Nephron progenitor cell (in vitro differentiated cells): ENCODE data around the gene QSOX2.

ENCODE experiments used
- DNase-seq: peaks from one replicate; pipeline ENCODE4 v3.0.0; 2021
- H3K27ac Mint-ChIP-seq: 2 replicates; pipeline ENCODE4 v1.8.0; 2021; ENCODE audit warnings: mild to moderate bottlenecking, moderate library complexity, mixed read lengths
- H3K27me3 Mint-ChIP-seq: 2 replicates; pipeline ENCODE4 v1.8.0; 2021; ENCODE audit warnings: mild to moderate bottlenecking, low read depth, mixed read lengths; ENCODE audit not compliant: poor library complexity
- H3K36me3 Mint-ChIP-seq: 2 replicates; pipeline ENCODE4 v1.8.0; 2021; ENCODE audit warnings: low read depth, mixed read lengths
- H3K4me1 Mint-ChIP-seq: 2 replicates; pipeline ENCODE4 v1.8.0; 2021; ENCODE audit warnings: mixed read lengths
- H3K4me3 Mint-ChIP-seq: 2 replicates; pipeline ENCODE4 v1.8.0; 2021; ENCODE audit warnings: mild to moderate bottlenecking, moderate library complexity, mixed read lengths
- H3K9me3 Mint-ChIP-seq: 2 replicates; pipeline ENCODE4 v1.8.0; 2021; ENCODE audit warnings: mild to moderate bottlenecking, moderate library complexity, mixed read lengths
- TF ChIP-seq, protein P1 (sequence below): fragments of 200-600 bp; sonication (generic); IDR thresholded peaks from 2 replicates; pipeline ENCODE4 v1.5.0; 2021; ENCODE audit warnings: antibody characterized with exemption

QSOX2 gene

DNA sequence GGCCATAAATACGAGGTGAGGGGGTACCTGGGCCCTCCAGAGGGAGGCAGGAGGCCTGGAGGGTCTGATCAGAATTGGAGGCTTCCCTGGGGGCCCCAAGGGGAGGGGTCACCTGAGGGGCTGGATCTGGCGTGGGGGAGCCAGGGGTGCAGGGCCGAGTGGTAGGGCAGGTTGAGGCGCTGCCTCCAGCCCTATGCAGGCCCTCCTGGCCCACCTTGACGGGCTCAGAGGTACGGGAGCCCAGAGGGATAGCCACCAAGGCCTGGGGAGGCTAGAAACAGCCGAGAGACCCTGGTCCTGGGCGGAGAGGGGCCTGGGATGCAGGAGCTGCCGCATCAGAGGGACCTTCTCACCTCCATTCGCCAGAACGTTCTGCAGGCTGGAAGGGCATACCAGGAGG, 65.0 kb downstream of the QSOX2 start:
- Mint-ChIP-seq H3K27ac (no peak overlapping the region), H3K27me3 (peaks cover 44% of the 10 kb centered on the region), H3K36me3 (no peaks in the 10 kb centered on the region), H3K4me3 (no peak overlapping the region), H3K4me1 (peaks cover 33% of the 10 kb centered on the region), H3K9me3 (no peaks in the 10 kb centered on the region)
- DNase-seq, result no peak
- TF ChIP-seq, protein P1, sequence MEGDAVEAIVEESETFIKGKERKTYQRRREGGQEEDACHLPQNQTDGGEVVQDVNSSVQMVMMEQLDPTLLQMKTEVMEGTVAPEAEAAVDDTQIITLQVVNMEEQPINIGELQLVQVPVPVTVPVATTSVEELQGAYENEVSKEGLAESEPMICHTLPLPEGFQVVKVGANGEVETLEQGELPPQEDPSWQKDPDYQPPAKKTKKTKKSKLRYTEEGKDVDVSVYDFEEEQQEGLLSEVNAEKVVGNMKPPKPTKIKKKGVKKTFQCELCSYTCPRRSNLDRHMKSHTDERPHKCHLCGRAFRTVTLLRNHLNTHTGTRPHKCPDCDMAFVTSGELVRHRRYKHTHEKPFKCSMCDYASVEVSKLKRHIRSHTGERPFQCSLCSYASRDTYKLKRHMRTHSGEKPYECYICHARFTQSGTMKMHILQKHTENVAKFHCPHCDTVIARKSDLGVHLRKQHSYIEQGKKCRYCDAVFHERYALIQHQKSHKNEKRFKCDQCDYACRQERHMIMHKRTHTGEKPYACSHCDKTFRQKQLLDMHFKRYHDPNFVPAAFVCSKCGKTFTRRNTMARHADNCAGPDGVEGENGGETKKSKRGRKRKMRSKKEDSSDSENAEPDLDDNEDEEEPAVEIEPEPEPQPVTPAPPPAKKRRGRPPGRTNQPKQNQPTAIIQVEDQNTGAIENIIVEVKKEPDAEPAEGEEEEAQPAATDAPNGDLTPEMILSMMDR, result no peak

DNA sequence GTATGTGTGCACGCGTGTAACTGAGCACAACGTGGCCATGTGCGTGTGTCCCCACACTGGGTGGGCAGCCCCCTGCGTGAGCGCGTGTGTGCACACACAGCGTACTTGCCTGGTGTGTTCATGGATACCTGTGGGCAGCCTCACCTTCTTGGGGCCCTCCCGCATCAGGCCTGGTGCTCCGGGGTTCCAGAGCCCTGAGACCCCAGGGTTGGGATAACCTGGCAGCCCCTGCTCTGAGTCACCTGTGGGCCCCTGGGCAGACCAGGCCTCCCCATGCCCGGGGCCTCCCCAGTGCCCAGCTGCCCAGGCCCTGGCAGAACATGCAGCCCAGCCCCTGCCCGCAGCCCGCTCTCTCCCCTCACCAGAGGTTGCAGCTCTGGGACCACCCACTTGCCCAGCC, 65.9 kb downstream of the QSOX2 start:
- peaks cover 38% of the 10 kb centered on the region for H3K27me3 Mint-ChIP-seq
- TF ChIP-seq, protein P1, result no peak
- H3K4me3 Mint-ChIP-seq, result no peak overlapping the region
- no peak overlapping the region for H3K27ac Mint-ChIP-seq
- no peak for DNase-seq
- no peaks in the 10 kb centered on the region for H3K36me3 Mint-ChIP-seq
- peaks cover 36% of the 10 kb centered on the region for H3K4me1 Mint-ChIP-seq
- no peaks in the 10 kb centered on the region for H3K9me3 Mint-ChIP-seq

DNA sequence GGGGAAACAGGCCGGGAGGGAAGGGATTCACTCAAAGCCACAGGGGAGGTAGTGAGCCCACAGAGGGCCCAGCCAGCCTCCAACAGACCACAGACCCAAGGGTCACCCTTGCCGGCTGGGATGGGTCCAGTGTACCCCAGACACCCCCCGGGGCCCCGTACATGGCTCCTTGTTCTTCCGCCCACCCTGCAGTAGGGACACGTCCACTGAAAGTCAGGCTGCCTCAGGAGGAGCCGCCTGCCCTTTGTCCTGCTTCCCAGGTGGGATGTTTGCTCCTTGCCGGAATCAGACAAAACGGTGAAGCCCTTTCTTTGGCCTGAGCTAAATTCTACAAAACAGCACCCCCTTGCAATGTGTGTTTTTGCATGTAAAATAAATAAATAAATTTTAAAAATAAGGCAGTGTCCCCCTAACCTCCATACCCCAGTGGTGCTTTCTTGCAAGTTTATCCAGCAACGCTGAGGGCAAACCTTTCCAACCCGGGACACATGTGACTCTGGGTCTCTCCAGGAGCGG, 66.5 kb downstream of the QSOX2 start:
- no peaks in the 10 kb centered on the region for H3K9me3 Mint-ChIP-seq
- H3K36me3 Mint-ChIP-seq, result no peaks in the 10 kb centered on the region
- no peak overlapping the region for H3K4me3 Mint-ChIP-seq
- peaks cover 37% of the 10 kb centered on the region for H3K4me1 Mint-ChIP-seq
- H3K27ac Mint-ChIP-seq, result no peak overlapping the region
- H3K27me3 Mint-ChIP-seq, result peaks cover 35% of the 10 kb centered on the region
- TF ChIP-seq, protein P1, result no peak
- no peak for DNase-seq

DNA sequence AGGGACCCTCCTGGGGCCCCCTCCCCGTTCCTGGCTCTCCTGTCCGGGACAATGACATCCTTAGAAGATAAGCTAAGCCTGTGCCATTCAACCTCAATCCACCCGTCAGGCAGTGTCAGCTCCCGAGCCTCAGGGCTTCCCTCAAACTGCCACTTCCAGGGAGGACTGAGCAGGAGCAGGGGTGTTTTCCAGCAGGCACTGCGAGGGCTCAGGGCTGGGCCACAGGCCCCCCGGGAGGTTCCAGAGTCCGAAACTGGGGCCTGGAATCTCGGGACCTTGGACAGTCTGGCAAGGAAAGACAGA, 66.9 kb downstream of the QSOX2 start:
- Mint-ChIP-seq H3K27me3 (peaks cover 35% of the 10 kb centered on the region), H3K4me1 (peaks cover 38% of the 10 kb centered on the region), H3K9me3 (no peaks in the 10 kb centered on the region), H3K27ac (no peak overlapping the region), H3K36me3 (no peaks in the 10 kb centered on the region), H3K4me3 (no peak overlapping the region)
- DNase-seq, result no peak
- TF ChIP-seq, protein P1, result no peak

DNA sequence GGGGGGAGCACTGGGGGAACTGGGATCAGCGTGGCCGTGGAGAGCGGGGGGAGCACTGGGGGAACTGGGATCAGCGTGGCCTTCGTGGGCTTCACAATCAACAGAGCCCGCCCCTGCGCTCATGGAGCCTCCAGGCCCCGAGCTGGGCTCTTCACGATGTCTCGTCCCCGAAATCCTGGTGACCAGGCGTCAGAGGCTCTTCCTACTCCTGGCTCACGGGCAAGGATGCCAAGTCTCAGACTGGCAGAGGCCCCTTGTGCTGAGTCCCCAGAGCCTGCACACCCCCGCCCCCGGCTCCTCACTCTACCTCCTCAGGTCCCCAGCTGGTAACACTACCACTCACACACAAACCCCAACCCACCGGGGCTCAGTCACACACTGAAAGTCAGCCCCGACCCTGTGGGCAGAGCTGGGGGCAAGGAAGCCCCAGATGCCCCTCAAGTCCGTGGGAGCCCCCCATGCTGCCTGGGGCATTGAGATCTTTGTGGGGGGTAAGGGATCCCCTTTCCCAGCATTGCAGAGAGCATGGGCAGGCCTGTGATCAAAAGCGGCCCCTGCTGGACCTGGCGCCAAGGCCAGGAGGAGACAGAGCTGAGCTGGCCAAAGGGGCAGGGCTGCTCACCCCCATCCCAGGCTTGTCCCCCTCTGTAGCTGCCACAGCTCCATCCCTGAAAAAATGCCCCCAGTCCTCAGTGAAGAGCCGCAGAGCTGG, 67.4 kb downstream of the QSOX2 start:
- TF ChIP-seq, protein P1, result no peak
- peaks cover 43% of the 10 kb centered on the region for H3K4me1 Mint-ChIP-seq
- DNase-seq, result no peak
- no peaks in the 10 kb centered on the region for H3K36me3 Mint-ChIP-seq
- H3K27me3 Mint-ChIP-seq, result peaks cover 30% of the 10 kb centered on the region
- no peak overlapping the region for H3K4me3 Mint-ChIP-seq
- H3K27ac Mint-ChIP-seq, result no peak overlapping the region
- H3K9me3 Mint-ChIP-seq, result no peaks in the 10 kb centered on the region

DNA sequence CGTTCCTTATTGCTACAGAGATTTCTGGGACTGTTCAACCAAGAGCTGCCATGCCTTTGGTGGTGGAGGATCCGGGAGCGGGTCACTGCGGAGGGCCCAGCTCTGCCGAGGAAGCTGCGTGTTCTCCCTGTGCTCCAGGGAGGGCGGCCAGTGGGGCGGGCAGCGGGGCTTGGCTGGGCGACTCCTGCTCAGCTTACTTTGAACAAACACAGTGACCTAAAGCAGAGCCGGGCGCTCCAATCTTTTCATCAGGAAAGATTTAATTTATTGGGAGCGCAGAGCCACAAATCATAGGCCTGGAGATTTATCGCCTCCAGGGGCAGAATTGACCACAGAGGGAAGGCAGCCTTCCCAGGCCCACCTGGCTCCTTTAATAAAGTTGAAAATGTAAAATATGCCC, 68.4 kb downstream of the QSOX2 start:
- Mint-ChIP-seq H3K9me3 (no peaks in the 10 kb centered on the region), H3K27ac (no peak overlapping the region), H3K36me3 (no peaks in the 10 kb centered on the region), H3K27me3 (peaks cover 25% of the 10 kb centered on the region), H3K4me3 (no peak overlapping the region), H3K4me1 (peaks cover 50% of the 10 kb centered on the region)
- no peak for DNase-seq
- TF ChIP-seq, protein P1, result no peak
